Lower leg skin (tissue), 3 donors: Measurements from ENCODE around the gene GABRE.

Source experiments
- CTCF ChIP-seq, 3 donors: fragments of 450-650 bp; IDR thresholded peaks; one replicate each; pipeline ENCODE4 v1.5.1; 2016; ENCODE audit warnings: antibody characterized with exemption in 3 of 3, mild to moderate bottlenecking in 3 of 3, moderate library complexity in 2 of 3
- POLR2A ChIP-seq, 2 donors: fragments of 450-650 bp; IDR thresholded peaks; one replicate each; pipeline ENCODE4 v1.6.1; 2016 to 2017; ENCODE audit warnings: antibody characterized with exemption in 2 of 2, mild to moderate bottlenecking in 1 of 2, moderate library complexity in 1 of 2

- TF ChIP-seq CTCF (IDR thresholded peaks at IDR 0.05) (no peak), POLR2A (IDR thresholded peaks at IDR 0.05) (no peak)
These were observed 3.4 kb upstream of the GABRE start for GRCh38 chrX:151977923-151978322.
